K562 (cell line): ENCODE data around the gene ANKLE1.

Experiments used
- FOS ChIP-seq: IDR thresholded peaks from 3 replicates; pipeline ENCODE4 v1.6.1; 2011; ENCODE audit not compliant: insufficient read length; ENCODE audit errors: extremely low read depth
- ZBTB7A ChIP-seq: IDR thresholded peaks from 2 replicates; pipeline ENCODE4 v1.6.1; 2011; ENCODE audit warnings: low read depth, mild to moderate bottlenecking, low read length, moderate library complexity, borderline replicate concordance; ENCODE audit not compliant: control insufficient read depth

GRCh38 chr19:17296976-17297375 lies 15.3 kb downstream of the ANKLE1 start:
- TF ChIP-seq FOS: no peak
- TF ChIP-seq ZBTB7A: no peak
